HG03439 (cell line): ENCODE data around the gene C2CD4C.
"Not testable (repeated sequence)": the region's sequence is repeated elsewhere in the genome, so short reads cannot be mapped to it uniquely, and the experiment has no call there.

Source experiments
- ATAC-seq: cut with Tn5 transposase; IDR thresholded peaks from one replicate; pipeline ENCODE4 v1.9.1; 2021; ENCODE audit warnings: mild to moderate bottlenecking, moderate library complexity; ENCODE audit not compliant: unreplicated experiment

Gene C2CD4C

GRCh38 chr19:439167-439900 lies 30.4 kb upstream of the C2CD4C start:
- no peak for ATAC-seq

- no peak for ATAC-seq
Measured at GRCh38 chr19:438416-438958, 29.5 kb upstream of the C2CD4C start.

- ATAC-seq, result no peak
Measured at GRCh38 chr19:437041-437440, 28.1 kb upstream of the C2CD4C start.

- no peak for ATAC-seq
Measured at GRCh38 chr19:436413-436950, 27.5 kb upstream of the C2CD4C start.

GRCh38 chr19:435707-436412 lies 26.9 kb upstream of the C2CD4C start:
- no peak for ATAC-seq

GRCh38 chr19:435056-435706 lies 26.2 kb upstream of the C2CD4C start:
- ATAC-seq, result no peak

GRCh38 chr19:434152-434960 lies 25.4 kb upstream of the C2CD4C start:
- ATAC-seq, result no peak

GRCh38 chr19:430701-431100 lies 21.8 kb upstream of the C2CD4C start:
- no peak for ATAC-seq

GRCh38 chr19:428149-428548 lies 19.2 kb upstream of the C2CD4C start:
- no peak for ATAC-seq

GRCh38 chr19:427675-428074 lies 18.7 kb upstream of the C2CD4C start:
- ATAC-seq, result not testable (repeated sequence)

- ATAC-seq, result no peak
Measured at GRCh38 chr19:426725-427445, 17.9 kb upstream of the C2CD4C start.

GRCh38 chr19:425056-425455 lies 16.1 kb upstream of the C2CD4C start:
- ATAC-seq, result no peak

GRCh38 chr19:424546-424945 lies 15.6 kb upstream of the C2CD4C start:
- no peak for ATAC-seq

- no peak for ATAC-seq
Measured at GRCh38 chr19:423691-424466, 14.9 kb upstream of the C2CD4C start.

- ATAC-seq, result not testable (repeated sequence)
Measured at GRCh38 chr19:422917-423226, 13.9 kb upstream of the C2CD4C start.

GRCh38 chr19:422213-422916 lies 13.4 kb upstream of the C2CD4C start:
- ATAC-seq, result no peak

- ATAC-seq, result no peak
Measured at GRCh38 chr19:419721-420515, 11.0 kb upstream of the C2CD4C start.
